HepG2 (cell line): Measurements from ENCODE around the gene BCL6. TPM values are rescaled to one million over a fixed set of nuclear protein-coding genes. Genes with fewer than 3 reads are reported as not detected.

ENCODE experiments used
- GLI4 ChIP-seq: sonication (generic); formaldehyde crosslinking; IDR thresholded peaks from 2 replicates; pipeline ENCODE4 v1.5.1; 2020; ENCODE audit warnings: missing genetic modification reagents, mild to moderate bottlenecking, moderate library complexity, borderline replicate concordance
- HOXA5 ChIP-seq: sonication (generic); formaldehyde crosslinking; IDR thresholded peaks from 2 replicates; pipeline ENCODE4 v1.4.0; 2020; ENCODE audit warnings: missing genetic modification reagents
- MIER2 ChIP-seq: IDR thresholded peaks from 2 replicates; pipeline ENCODE4 v1.6.1; 2016; ENCODE audit warnings: missing biosample characterization, missing genetic modification reagents
- PHF21A ChIP-seq: sonication (generic); formaldehyde crosslinking; IDR thresholded peaks from 2 replicates; pipeline ENCODE4 v1.5.0; 2020; ENCODE audit warnings: mild to moderate bottlenecking, missing genetic modification reagents
- SKI ChIP-seq: fragments of 450-650 bp; IDR thresholded peaks from one replicate; pipeline ENCODE4 v1.6.1; 2018; ENCODE audit warnings: mild to moderate bottlenecking; ENCODE audit not compliant: partially characterized antibody
- STAG1 ChIP-seq: sonication (generic); formaldehyde crosslinking; IDR thresholded peaks from 2 replicates; pipeline ENCODE4 v1.4.0; 2020; ENCODE audit warnings: missing genetic modification reagents
- TMF1 ChIP-seq: sonication (generic); formaldehyde crosslinking; IDR thresholded peaks from 2 replicates; pipeline ENCODE4 v1.8.1; 2022; ENCODE audit warnings: low read depth, missing genetic modification reagents
- ZBTB8A ChIP-seq: sonication (generic); formaldehyde crosslinking; IDR thresholded peaks from 2 replicates; pipeline ENCODE4 v1.4.0; 2020; ENCODE audit warnings: mild to moderate bottlenecking, low read depth, missing genetic modification reagents, borderline replicate concordance
- ZFP1 ChIP-seq: IDR thresholded peaks from 2 replicates; pipeline ENCODE4 v1.6.1; 2016
- ZFP62 ChIP-seq: sonication (generic); formaldehyde crosslinking; IDR thresholded peaks from 2 replicates; pipeline ENCODE4 v1.4.0; 2020; ENCODE audit warnings: missing genetic modification reagents
- ZNF329 ChIP-seq: sonication (generic); formaldehyde crosslinking; IDR thresholded peaks from 2 replicates; pipeline ENCODE4 v1.9.0; 2021; ENCODE audit warnings: low read depth, mild to moderate bottlenecking, missing genetic modification reagents
- ZNF605 ChIP-seq: sonication (generic); formaldehyde crosslinking; IDR thresholded peaks from 2 replicates; pipeline ENCODE4 v1.8.0; 2022; ENCODE audit warnings: mild to moderate bottlenecking, missing genetic modification reagents
- polyA plus RNA-seq, 8 experiments: library from polyadenylated mRNA; depleted of rRNA in 3 of 8; stranded (reverse) in 7 of 8; unstranded in 1 of 8; fragments of >200 nt; fragmentation: Illumina TruSeq in 4 of 8; extraction: Trizol in 4 of 8; gene quantifications; 2 replicates each; pipeline versions ENCODE4 v1.2.1 to v1.2.3, GENCODE V29; 2011 to 2016; ENCODE audit warnings: low read depth in 4 of 8, missing spikeins in 1 of 8, mixed read lengths in 1 of 8; ENCODE audit not compliant: insufficient read depth in 1 of 8
- total RNA-seq, 5 experiments: library from RNA; depleted of rRNA; stranded (reverse); fragments of >200 nt; fragmentation: Illumina TruSeq; extraction: Trizol; gene quantifications; 2 replicates each; pipeline ENCODE4 v1.2.3, GENCODE V29; 2016; ENCODE audit warnings: low read depth in 1 of 5
- TF ChIP-seq, protein P1 (sequence below): sonication (generic); formaldehyde crosslinking; IDR thresholded peaks from 2 replicates; pipeline ENCODE4 v1.5.1; 2020; ENCODE audit warnings: mild to moderate bottlenecking, missing genetic modification reagents
- TF ChIP-seq, protein P2 (sequence below): sonication (generic); formaldehyde crosslinking; IDR thresholded peaks from 2 replicates; pipeline ENCODE4 v1.4.0; 2020; ENCODE audit warnings: missing genetic modification reagents
- TF ChIP-seq, protein P3 (sequence below): fragments of 450-650 bp; IDR thresholded peaks from 2 replicates; pipeline ENCODE4 v1.6.1; 2016
- TF ChIP-seq, protein P4 (sequence below), 2 experiments: sonication (generic) in 1 of 2; formaldehyde crosslinking in 1 of 2; IDR thresholded peaks; 2 replicates each; pipeline versions ENCODE4 v1.4.0 to v1.6.1; 2018 to 2020; ENCODE audit warnings: missing genetic modification reagents in 2 of 2, borderline replicate concordance in 1 of 2, low read depth in 1 of 2, mild to moderate bottlenecking in 1 of 2, missing biosample characterization in 1 of 2
- TF ChIP-seq, protein P5 (sequence below): sonication (generic); formaldehyde crosslinking; IDR thresholded peaks from 2 replicates; pipeline ENCODE4 v1.8.1; 2022; ENCODE audit warnings: low read depth, mild to moderate bottlenecking, missing genetic modification reagents

Gene BCL6
- total and polyA plus RNA-seq, 2 of the 13 experiments (the other 11 are each of a cell fraction or from before 2014, with no cell fraction given): 21.2 to 53.7 TPM

DNA sequence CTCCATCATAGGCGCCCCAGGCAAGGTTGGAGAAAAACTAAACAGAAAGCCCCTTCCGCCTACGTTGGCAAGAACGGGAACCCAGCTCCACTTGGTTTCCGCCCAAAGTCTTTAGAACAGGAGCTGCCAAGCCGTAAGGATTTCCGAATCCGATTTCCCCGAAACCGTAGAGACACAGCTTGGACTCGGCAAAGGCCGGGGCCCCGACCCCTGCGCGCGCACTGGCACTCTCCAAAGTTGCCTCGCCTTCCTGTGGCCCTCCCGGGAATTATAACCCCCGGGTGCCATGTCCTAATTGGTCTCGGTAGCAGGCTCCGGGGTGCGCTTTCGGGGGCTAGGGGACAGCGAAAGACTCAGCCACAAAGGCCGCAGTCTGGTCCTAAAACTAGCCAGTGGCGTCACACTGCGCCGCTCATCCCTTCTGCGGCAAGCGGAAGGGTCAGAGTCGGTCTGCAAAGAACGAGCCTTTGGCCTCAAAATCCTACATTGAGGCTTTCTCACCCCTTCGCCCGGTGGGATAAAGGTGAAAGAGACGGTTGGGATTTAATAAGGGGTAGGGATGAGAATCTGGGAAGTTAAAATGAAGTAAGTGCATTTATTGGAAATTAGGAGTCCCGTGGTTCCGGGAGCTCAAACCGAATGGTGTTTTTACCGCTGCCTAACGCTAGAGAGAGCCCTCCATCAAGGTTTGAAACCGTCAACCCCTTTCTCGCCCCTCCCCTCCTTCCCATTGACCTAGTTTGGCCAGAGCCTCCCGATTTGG is 6.8 kb downstream of the BCL6 start (continued):
- TF ChIP-seq, protein P1, sequence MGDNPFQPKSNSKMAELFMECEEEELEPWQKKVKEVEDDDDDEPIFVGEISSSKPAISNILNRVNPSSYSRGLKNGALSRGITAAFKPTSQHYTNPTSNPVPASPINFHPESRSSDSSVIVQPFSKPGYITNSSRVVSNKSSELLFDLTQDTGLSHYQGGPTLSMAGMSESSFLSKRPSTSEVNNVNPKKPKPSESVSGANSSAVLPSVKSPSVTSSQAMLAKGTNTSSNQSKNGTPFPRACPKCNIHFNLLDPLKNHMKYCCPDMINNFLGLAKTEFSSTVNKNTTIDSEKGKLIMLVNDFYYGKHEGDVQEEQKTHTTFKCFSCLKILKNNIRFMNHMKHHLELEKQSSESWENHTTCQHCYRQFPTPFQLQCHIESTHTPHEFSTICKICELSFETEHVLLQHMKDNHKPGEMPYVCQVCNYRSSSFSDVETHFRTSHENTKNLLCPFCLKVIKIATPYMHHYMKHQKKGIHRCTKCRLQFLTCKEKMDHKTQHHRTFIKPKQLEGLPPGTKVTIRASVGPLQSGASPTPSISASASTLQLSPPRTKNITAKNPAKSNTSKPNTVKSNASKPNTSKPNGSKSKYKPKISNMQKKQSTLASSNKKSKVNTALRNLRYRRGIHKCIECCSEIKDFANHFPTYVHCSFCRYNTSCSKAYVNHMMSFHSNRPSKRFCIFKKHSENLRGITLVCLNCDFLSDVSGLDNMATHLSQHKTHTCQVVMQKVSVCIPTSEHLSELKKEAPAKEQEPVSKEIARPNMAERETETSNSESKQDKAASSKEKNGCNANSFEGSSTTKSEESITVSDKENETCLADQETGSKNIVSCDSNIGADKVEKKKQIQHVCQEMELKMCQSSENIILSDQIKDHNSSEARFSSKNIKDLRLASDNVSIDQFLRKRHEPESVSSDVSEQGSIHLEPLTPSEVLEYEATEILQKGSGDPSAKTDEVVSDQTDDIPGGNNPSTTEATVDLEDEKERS: no peak
- TF ChIP-seq, protein P2, sequence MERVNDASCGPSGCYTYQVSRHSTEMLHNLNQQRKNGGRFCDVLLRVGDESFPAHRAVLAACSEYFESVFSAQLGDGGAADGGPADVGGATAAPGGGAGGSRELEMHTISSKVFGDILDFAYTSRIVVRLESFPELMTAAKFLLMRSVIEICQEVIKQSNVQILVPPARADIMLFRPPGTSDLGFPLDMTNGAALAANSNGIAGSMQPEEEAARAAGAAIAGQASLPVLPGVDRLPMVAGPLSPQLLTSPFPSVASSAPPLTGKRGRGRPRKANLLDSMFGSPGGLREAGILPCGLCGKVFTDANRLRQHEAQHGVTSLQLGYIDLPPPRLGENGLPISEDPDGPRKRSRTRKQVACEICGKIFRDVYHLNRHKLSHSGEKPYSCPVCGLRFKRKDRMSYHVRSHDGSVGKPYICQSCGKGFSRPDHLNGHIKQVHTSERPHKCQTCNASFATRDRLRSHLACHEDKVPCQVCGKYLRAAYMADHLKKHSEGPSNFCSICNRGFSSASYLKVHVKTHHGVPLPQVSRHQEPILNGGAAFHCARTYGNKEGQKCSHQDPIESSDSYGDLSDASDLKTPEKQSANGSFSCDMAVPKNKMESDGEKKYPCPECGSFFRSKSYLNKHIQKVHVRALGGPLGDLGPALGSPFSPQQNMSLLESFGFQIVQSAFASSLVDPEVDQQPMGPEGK: peak; percentile 36; the same call in 1 of the 2 replicates
- TF ChIP-seq, protein P3, sequence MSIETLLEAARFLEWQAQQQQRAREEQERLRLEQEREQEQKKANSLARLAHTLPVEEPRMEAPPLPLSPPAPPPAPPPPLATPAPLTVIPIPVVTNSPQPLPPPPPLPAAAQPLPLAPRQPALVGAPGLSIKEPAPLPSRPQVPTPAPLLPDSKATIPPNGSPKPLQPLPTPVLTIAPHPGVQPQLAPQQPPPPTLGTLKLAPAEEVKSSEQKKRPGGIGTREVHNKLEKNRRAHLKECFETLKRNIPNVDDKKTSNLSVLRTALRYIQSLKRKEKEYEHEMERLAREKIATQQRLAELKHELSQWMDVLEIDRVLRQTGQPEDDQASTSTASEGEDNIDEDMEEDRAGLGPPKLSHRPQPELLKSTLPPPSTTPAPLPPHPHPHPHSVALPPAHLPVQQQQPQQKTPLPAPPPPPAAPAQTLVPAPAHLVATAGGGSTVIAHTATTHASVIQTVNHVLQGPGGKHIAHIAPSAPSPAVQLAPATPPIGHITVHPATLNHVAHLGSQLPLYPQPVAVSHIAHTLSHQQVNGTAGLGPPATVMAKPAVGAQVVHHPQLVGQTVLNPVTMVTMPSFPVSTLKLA: no peak
- TF ChIP-seq, protein P4, sequence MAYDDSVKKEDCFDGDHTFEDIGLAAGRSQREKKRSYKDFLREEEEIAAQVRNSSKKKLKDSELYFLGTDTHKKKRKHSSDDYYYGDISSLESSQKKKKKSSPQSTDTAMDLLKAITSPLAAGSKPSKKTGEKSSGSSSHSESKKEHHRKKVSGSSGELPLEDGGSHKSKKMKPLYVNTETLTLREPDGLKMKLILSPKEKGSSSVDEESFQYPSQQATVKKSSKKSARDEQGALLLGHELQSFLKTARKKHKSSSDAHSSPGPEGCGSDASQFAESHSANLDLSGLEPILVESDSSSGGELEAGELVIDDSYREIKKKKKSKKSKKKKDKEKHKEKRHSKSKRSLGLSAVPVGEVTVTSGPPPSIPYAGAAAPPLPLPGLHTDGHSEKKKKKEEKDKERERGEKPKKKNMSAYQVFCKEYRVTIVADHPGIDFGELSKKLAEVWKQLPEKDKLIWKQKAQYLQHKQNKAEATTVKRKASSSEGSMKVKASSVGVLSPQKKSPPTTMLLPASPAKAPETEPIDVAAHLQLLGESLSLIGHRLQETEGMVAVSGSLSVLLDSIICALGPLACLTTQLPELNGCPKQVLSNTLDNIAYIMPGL (CRISPR knock-in tag; IDR thresholded peaks at IDR 0.05; ENCODE audit: borderline replicate concordance in 1 of 2, low read depth in 1 of 2): 0 out of 4 replicates have a peak, but pooled peaks of 1 of the 2 experiments have one; percentile 37
- no peak for TF ChIP-seq ZNF605 (CRISPR knock-in tag)
- 0 out of 2 replicates have a peak, but pooled peaks have one; percentile 4 for TF ChIP-seq GLI4 (CRISPR knock-in tag)
- peak; percentile 20; the same call in 1 of the 2 replicates for TF ChIP-seq HOXA5
- TF ChIP-seq TMF1: 0 out of 2 replicates have a peak, but pooled peaks have one; percentile 18
- TF ChIP-seq ZFP62: no peak
- TF ChIP-seq, protein P5, sequence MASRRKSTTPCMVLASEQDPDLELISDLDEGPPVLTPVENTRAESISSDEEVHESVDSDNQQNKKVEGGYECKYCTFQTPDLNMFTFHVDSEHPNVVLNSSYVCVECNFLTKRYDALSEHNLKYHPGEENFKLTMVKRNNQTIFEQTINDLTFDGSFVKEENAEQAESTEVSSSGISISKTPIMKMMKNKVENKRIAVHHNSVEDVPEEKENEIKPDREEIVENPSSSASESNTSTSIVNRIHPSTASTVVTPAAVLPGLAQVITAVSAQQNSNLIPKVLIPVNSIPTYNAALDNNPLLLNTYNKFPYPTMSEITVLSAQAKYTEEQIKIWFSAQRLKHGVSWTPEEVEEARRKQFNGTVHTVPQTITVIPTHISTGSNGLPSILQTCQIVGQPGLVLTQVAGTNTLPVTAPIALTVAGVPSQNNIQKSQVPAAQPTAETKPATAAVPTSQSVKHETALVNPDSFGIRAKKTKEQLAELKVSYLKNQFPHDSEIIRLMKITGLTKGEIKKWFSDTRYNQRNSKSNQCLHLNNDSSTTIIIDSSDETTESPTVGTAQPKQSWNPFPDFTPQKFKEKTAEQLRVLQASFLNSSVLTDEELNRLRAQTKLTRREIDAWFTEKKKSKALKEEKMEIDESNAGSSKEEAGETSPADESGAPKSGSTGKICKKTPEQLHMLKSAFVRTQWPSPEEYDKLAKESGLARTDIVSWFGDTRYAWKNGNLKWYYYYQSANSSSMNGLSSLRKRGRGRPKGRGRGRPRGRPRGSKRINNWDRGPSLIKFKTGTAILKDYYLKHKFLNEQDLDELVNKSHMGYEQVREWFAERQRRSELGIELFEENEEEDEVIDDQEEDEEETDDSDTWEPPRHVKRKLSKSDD: 0 out of 2 replicates have a peak, but pooled peaks have one; percentile 12
- TF ChIP-seq ZBTB8A (CRISPR knock-in tag): no peak
- no peak for TF ChIP-seq ZFP1 (CRISPR knock-in tag)
- peak; percentile 82 for TF ChIP-seq STAG1 (CRISPR knock-in tag)
- no peak for TF ChIP-seq SKI
- peak; percentile 49; the same call in 1 of the 2 replicates for TF ChIP-seq PHF21A
- no peak for TF ChIP-seq ZNF329 (CRISPR knock-in tag)
- TF ChIP-seq MIER2: no peak
